AG09309 (cell line): ENCODE data around the gene GRID1.

ENCODE experiments used
- DNase-seq: peaks from one replicate; pipeline ENCODE4 v3.0.0-alpha.2; 2010; ENCODE audit warnings: low read depth
- H3K4me3 ChIP-seq: 2 replicates; pipeline ENCODE4 v1.5.1; 2011; ENCODE audit warnings: mild to moderate bottlenecking, low read depth, low read length, moderate library complexity; ENCODE audit not compliant: control insufficient read depth
- CTCF ChIP-seq: IDR thresholded peaks from 2 replicates; pipeline ENCODE4 v1.5.1; 2011; ENCODE audit warnings: mild to moderate bottlenecking, low read depth, low read length, inconsistent platforms; ENCODE audit not compliant: insufficient read depth, control insufficient read depth; ENCODE audit errors: missing control alignments

The GRID1 gene

GRCh38 chr10:85612833-85613232 is 753.8 kb downstream of the GRID1 start:
- no peak for DNase-seq
- TF ChIP-seq CTCF, result no peak
- H3K4me3 ChIP-seq, result no peak overlapping the region

- H3K4me3 ChIP-seq, result no peak overlapping the region
- DNase-seq, result no peak
- no peak for TF ChIP-seq CTCF
Observed at GRCh38 chr10:85612378-85612775, 754.2 kb downstream of the GRID1 start.

- H3K4me3 ChIP-seq, result no peak overlapping the region
- DNase-seq, result no peak
- no peak for TF ChIP-seq CTCF
Observed at GRCh38 chr10:85611746-85612377, 754.7 kb downstream of the GRID1 start.

GRCh38 chr10:85611093-85611740 is 755.4 kb downstream of the GRID1 start:
- H3K4me3 ChIP-seq, result no peak overlapping the region
- DNase-seq, result no peak
- no peak for TF ChIP-seq CTCF

GRCh38 chr10:85610381-85611092 is 756.1 kb downstream of the GRID1 start:
- TF ChIP-seq CTCF, result no peak
- DNase-seq, result no peak
- no peak overlapping the region for H3K4me3 ChIP-seq

GRCh38 chr10:85609509-85609908 is 757.1 kb downstream of the GRID1 start:
- no peak for DNase-seq
- H3K4me3 ChIP-seq, result no peak overlapping the region
- TF ChIP-seq CTCF, result no peak
